ENCODE measurements around the gene SLC5A4. TPM values are rescaled to one million over a fixed set of nuclear protein-coding genes. Genes with fewer than 3 reads are reported as not detected.

SLC5A4 gene
- total RNA-seq, 1 donor from 2014 or later = not detected

DNA sequence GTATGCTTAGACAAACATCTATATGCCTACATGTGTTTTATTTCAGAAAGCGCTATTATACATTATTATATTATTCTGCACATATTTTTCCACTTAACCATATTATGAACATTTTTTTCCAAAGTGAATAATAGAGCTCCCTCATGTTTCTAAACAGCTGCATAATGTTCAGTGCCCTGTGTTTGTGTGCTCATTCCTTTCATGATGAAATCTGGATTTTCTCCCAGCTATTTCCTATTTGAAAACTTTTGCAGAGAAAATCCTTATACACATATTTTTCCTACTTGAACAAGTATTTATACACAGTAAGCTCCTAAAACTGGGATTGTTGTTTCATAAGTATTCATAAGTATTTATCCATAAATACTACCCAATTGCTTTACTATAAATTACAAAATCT lies 32.2 kb downstream of the SLC5A4 start:
- no peak overlapping the region for H3K27ac Mint-ChIP-seq (ENCODE audit: unreplicated experiment)
- no peak overlapping the region for H3K4me3 Mint-ChIP-seq (ENCODE audit: unreplicated experiment)
- no peaks in the 10 kb centered on the region for H3K4me1 Mint-ChIP-seq (ENCODE audit: low read depth, unreplicated experiment)
- H3K9me3 Mint-ChIP-seq (ENCODE audit: unreplicated experiment) = peaks cover 2% of the 10 kb centered on the region
- H3K36me3 Mint-ChIP-seq (ENCODE audit: unreplicated experiment) = no peaks in the 10 kb centered on the region
- no peak for DNase-seq
- no peaks in the 10 kb centered on the region for H3K27me3 Mint-ChIP-seq (ENCODE audit: unreplicated experiment)
- TF ChIP-seq, protein P1, sequence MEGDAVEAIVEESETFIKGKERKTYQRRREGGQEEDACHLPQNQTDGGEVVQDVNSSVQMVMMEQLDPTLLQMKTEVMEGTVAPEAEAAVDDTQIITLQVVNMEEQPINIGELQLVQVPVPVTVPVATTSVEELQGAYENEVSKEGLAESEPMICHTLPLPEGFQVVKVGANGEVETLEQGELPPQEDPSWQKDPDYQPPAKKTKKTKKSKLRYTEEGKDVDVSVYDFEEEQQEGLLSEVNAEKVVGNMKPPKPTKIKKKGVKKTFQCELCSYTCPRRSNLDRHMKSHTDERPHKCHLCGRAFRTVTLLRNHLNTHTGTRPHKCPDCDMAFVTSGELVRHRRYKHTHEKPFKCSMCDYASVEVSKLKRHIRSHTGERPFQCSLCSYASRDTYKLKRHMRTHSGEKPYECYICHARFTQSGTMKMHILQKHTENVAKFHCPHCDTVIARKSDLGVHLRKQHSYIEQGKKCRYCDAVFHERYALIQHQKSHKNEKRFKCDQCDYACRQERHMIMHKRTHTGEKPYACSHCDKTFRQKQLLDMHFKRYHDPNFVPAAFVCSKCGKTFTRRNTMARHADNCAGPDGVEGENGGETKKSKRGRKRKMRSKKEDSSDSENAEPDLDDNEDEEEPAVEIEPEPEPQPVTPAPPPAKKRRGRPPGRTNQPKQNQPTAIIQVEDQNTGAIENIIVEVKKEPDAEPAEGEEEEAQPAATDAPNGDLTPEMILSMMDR (IDR thresholded peaks at IDR 0.05; ENCODE audit: partially characterized antibody, unreplicated experiment) = no peak

DNA sequence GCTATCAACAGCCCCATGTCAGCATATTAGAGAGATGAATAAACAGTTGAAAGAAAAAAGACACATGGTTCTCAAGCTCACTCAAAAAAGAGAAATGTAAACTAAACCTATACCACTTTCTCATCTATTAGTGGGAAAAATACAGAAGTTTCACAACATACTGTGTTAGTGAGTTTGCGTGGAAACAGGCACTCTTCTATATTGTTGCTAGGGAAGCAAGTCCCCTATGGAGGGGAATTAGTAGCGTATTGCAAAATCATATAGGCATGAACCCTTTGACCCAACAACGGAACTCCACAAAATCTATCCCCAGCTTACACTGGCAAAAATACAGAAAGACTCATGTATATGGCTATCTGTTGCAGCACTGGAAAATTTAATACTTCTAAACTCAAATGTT lies 36.1 kb downstream of the SLC5A4 start:
- TF ChIP-seq, protein P1 (IDR thresholded peaks at IDR 0.05; ENCODE audit: partially characterized antibody, unreplicated experiment) = no peak
- Mint-ChIP-seq H3K9me3 (ENCODE audit: unreplicated experiment) (no peaks in the 10 kb centered on the region), H3K4me1 (ENCODE audit: low read depth, unreplicated experiment) (no peaks in the 10 kb centered on the region), H3K27me3 (ENCODE audit: unreplicated experiment) (no peaks in the 10 kb centered on the region), H3K36me3 (ENCODE audit: unreplicated experiment) (no peaks in the 10 kb centered on the region), H3K27ac (ENCODE audit: unreplicated experiment) (no peak overlapping the region), H3K4me3 (ENCODE audit: unreplicated experiment) (no peak overlapping the region)
- no peak for DNase-seq

- Mint-ChIP-seq H3K36me3 (ENCODE audit: unreplicated experiment) (no peaks in the 10 kb centered on the region), H3K4me3 (ENCODE audit: unreplicated experiment) (no peak overlapping the region), H3K9me3 (ENCODE audit: unreplicated experiment) (no peaks in the 10 kb centered on the region), H3K4me1 (ENCODE audit: low read depth, unreplicated experiment) (no peaks in the 10 kb centered on the region), H3K27me3 (ENCODE audit: unreplicated experiment) (no peaks in the 10 kb centered on the region), H3K27ac (ENCODE audit: unreplicated experiment) (no peak overlapping the region)
- TF ChIP-seq, protein P1 (IDR thresholded peaks at IDR 0.05; ENCODE audit: partially characterized antibody, unreplicated experiment) = no peak
- no peak for DNase-seq
These were observed 36.7 kb downstream of the SLC5A4 start for GRCh38 chr22:32218470-32218869.

DNA sequence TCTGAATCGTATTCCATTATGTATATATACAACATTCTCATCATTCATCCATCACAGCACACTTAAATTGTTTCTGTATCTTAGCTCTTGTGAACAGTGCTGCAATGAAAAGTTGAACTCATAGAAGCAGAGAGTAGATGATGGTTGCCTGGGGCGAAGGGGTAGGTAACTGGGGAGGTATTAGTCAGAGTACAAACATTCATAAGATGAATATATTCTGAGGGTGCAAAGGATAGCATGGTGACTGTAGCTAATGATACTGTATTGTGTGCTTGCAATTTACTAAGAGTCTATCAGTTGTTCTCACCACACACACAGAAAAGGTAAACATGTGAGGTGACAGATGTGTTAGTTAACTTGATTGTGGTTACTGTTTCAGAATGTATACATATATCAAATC lies 37.7 kb downstream of the SLC5A4 start:
- Mint-ChIP-seq H3K4me3 (ENCODE audit: unreplicated experiment) (no peak overlapping the region), H3K27ac (ENCODE audit: unreplicated experiment) (no peak overlapping the region), H3K27me3 (ENCODE audit: unreplicated experiment) (no peaks in the 10 kb centered on the region), H3K4me1 (ENCODE audit: low read depth, unreplicated experiment) (peaks cover under 1% of the 10 kb centered on the region), H3K36me3 (ENCODE audit: unreplicated experiment) (no peaks in the 10 kb centered on the region), H3K9me3 (ENCODE audit: unreplicated experiment) (no peaks in the 10 kb centered on the region)
- TF ChIP-seq, protein P1 (IDR thresholded peaks at IDR 0.05; ENCODE audit: partially characterized antibody, unreplicated experiment) = no peak
- no peak for DNase-seq

GRCh38 chr22:32216911-32217310 lies 38.2 kb downstream of the SLC5A4 start:
- Mint-ChIP-seq H3K36me3 (ENCODE audit: unreplicated experiment) (no peaks in the 10 kb centered on the region), H3K27ac (ENCODE audit: unreplicated experiment) (no peak overlapping the region), H3K4me3 (ENCODE audit: unreplicated experiment) (no peak overlapping the region), H3K9me3 (ENCODE audit: unreplicated experiment) (no peaks in the 10 kb centered on the region), H3K4me1 (ENCODE audit: low read depth, unreplicated experiment) (peaks cover 6% of the 10 kb centered on the region), H3K27me3 (ENCODE audit: unreplicated experiment) (no peaks in the 10 kb centered on the region)
- TF ChIP-seq, protein P1 (IDR thresholded peaks at IDR 0.05; ENCODE audit: partially characterized antibody, unreplicated experiment) = no peak
- DNase-seq = no peak
